Dermis microvascular lymphatic vessel endothelial cell (primary cell): ENCODE results near the gene SLC7A6OS. TPM values are rescaled to one million over a fixed set of nuclear protein-coding genes. Genes with fewer than 3 reads are reported as not detected.
A peak's percentile ranks its signal among the peaks of the same experiment; 100 is the strongest.

ENCODE experiments used
- DNase-seq, 2 donors: peaks; one replicate each; pipeline versions ENCODE4 v3.0.0 to v3.0.0-alpha.2; 2010; ENCODE audit warnings: low read depth in 2 of 2
- total RNA-seq: library from RNA; depleted of rRNA; stranded (reverse); fragments of >200 nt; gene quantifications from 2 replicates; pipeline ENCODE4 v1.2.1, GENCODE V29; 2014

Gene SLC7A6OS
- total RNA-seq, 1 donor from 2014 or later = 8.1 TPM

- no peak for DNase-seq
These were observed 29.2 kb downstream of the SLC7A6OS start for GRCh38 chr16:68281368-68282063.

DNA sequence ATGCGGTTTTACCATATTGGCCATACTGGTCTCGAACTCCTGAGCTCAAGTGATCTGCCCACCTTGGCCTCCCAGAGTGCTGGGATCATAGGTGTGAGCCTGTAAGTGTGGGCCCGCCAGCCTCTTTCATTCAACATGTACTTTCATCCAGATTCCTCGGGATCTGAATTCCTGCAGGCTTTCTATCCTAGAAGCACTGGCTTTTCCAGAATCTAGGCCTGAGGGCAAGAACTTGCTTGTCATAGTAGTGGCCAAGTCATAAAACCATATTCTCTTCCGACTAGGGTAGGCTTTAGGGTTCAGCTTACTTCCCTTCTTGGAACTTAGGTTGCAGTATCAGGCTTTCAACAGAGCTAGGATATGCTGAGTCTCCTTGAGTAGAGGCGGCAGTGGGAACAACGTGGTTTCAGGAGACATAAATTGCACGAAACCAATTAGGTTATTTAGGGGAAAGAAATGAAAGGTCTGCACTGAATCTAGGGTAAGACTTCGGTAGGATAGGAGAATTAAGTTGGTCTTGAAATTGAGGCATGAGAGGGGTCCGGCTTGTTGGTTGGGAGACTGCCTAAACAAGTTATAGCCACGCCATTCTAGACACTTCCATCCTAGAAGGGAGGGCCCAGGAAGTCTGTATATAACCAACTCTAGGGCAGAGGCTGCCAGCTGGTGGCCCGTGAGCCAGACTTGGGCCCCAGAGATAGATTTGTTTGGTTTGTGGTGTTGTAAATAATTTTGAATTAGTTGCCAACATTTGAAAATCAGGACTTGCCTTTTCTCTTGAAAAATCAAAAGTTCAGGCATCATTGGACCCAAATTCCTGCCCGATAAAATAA, 30.8 kb downstream of the SLC7A6OS start:
- DNase-seq = no peak

DNA sequence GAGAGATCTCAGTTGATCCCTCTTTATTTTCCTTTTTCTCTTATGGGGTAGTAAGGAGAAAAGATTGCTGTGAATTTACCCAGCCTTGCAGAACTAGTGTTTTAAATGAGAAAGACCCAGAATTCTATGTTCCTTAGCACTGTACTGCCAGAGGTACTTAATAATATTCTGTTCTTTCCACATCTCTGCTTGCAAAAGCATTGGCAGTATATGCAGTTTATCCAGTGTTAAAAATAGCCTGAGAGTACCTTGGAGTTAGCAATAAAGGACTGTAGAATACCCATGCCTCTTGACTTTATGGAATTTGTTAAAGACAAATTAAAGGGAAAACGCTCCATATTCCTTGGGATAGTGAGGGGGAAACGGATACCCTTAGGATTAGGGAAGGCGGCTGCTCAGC, 34.5 kb downstream of the SLC7A6OS start:
- no peak for DNase-seq

- no peak for DNase-seq
These were observed 35.0 kb downstream of the SLC7A6OS start for GRCh38 chr16:68275611-68276191.

DNA sequence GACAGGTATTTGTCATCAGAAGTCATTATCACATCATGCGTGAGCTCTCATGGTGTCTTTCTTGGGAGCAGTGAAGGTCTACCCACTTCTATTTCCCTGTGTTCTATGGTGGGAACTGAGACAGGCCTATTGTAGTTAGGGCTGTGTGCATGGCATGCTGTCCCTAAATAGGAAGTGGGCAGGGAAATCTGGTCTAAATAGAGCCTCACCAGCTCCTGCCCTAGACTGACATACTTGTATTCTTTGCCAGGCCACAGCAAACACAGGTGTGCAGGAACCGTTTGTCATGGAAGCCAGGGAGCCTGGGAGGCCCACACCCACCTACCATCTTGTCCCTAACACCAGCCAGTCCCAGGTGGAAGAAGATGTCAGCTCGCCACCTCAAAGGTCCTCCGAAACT, 36.3 kb downstream of the SLC7A6OS start:
- no peak for DNase-seq

DNA sequence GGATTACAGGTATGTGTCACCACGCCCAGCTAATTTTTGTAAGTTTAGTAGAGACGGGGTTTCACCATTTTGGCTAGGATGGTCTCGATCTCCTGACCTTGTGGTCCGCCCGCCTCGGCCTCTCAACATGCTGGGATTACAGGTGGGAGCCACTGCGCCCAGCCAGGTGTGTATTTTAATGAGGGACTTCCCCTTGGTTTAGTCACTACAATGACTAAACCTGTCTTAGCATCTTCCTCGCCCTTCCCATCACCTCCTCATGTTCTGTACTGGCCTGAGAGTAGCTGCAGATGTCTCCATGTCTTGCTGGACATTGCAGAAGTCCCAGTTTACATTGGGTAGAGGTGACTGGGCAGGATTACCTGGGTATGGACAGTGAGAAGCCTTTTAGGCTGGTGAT, 36.9 kb downstream of the SLC7A6OS start:
- no peak for DNase-seq

- DNase-seq = no peak
These were observed 37.3 kb downstream of the SLC7A6OS start for GRCh38 chr16:68273459-68273858.

DNA sequence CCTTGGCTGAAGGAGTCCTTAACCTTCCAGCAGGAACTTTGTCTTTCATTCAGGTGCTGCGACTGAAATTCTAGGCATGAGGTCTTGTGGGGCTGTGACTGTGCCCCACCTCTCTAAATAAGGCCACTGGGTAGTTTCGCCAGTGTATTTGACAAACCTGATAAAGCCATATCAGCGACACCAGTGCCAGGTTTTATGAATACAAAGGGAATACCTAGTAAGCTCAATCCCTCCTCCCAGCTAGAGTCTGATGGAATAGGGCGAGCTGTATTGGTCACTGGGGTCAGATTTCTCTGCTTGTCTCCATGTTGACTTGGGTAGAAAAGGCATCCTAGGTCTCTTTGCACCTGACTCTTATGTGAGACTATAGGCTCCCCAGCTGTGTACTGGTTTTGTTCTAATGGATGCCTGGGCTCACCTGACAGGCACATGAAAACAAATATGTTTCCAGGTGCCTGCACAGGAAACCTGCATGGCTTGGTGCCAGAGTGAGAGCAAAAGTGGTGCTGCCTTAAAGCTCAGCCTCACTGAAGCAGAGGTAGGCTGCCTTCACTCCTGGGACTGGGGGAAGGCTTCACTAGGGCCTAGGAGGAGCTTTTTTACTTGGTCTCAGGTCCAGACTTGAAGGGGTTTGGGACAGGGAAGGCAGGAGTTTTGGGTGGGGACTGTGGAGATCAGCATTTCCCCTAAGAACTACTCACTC, 38.1 kb downstream of the SLC7A6OS start:
- no peak for DNase-seq

DNA sequence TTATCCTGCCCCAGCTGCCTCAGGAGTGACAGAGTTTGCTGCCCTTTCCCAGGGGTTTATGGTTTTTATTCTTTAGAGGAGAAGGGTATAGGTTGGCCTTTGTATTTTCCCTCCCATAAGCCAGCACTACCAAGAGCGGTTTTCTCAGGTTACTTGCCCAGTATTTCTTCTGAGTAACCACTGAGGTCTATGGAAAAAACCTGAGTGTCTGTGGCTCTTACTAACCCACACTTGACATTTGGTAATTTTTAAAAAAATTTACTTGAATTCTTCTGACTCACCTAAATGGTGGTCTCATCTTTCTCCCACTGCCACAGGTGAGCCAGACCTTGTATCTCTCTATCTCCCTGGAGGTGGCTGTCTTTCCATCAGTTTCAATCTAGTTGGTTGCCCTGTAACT, 40.4 kb downstream of the SLC7A6OS start:
- no peak for DNase-seq

DNA sequence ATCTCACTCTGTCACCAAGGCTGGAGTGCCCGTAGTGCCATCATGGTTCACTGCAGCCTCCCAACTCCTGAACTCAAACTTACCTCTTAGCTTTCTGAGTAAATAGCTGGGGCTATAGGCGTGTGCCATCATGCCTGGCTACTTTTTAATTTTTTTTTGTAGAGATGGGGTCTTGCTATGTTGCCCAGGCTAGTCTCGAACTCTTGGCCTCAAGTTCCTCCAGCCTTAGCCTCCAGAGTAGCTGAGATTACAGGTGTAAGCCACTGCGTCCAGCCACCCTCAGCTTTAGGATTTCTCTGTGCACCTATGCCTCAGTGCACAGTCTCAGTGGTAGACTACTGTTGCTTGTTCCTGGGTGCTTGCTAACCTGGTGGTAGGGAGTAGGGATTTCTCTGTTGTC, 41.0 kb downstream of the SLC7A6OS start:
- DNase-seq = no peak

DNA sequence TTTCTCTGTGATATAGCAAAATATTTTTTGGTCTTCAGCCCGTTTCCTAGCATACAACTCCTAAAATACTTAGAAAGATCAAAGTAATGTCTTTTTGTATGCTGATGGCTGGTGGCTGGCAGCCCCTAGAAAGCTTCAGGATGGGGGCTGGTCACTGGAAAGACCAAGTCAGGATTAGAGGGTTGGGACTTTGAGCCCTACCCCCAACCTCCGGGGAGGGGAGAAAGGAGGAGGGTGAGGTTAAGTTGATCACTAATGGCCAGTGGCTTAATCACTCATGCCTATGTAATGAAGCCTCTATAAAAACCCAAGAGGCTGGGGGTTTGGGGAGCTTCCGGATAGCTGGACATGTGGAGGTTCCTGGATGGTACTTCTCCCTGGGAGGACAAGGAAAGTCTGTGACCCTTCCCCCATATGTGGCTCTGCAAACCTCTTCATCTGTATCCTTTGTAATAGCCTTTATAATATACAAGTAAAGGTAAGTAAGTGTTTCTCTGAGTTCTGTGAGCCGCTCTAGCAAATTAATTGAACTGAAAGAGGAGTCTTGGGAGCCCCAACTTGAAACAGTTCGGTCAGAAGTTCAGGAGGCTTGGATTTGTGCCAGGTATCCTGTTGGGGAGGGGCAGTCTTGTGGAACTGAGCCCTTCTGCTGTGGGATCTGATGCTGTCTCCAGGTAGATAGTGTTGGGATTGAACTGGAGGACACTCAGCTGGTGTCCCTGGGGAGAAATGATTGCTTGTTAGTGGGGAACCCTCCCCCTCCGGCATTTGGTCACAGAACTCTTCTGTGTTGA, 42.9 kb downstream of the SLC7A6OS start:
- no peak for DNase-seq

GRCh38 chr16:68265078-68265920, 45.4 kb downstream of the SLC7A6OS start:
- DNase-seq = peak in 1 of 2 donors; percentile 53

DNA sequence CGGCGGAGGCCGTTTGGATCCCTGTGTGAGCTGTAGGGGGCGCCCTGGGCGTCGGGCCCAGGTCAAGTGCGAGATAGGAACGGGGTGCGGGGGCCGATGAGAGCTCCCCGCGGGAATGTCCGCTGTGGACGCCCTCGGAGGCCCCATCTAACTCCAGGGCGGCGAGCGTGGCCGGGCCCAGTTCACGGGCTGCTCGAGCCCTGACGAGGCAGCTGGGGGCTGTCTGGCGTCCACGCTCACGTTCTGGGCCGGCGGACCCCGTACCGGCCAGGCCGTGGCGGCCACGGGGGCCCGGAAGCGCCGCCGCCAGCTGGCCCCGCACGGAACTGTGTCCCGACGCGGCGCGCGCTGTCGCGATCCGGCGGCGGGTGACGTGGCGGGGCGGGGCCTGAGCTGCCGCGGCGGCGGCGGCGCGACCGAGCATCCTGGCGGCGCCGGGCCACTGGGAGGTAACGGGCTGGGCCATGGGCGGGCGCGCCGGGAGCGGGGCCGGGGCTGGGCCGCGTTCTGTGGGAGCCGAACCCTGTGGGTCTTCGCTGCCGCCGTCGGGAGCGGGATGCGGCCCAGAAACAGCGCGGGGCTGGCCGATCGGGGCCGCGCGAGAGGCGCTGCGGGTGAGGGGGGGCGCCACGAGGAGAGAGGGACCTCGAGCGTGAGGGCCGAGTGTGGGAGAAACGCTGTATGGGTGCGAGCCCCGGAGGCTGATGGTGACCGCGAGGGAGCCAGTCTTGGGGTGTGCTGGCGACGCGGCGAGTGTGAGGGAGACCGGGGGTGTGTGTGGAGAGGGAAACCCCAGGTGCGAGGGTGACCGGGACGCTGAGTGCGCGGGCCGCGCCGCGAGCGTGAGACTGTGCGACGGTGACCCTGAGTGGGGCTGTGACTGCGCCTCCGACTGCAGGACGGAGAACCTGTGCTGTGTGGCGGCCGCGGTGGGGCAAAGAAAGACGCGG, 46.3 kb downstream of the SLC7A6OS start, which contains the start of gene SLC7A6:
TSS of gene SLC7A6 (plus strand) at position 399 of the 950 bp plus-strand sequence. CDS start 10,201 bp downstream, outside the sequence.
- DNase-seq = peak in 1 of 2 donors; percentile 79

DNA sequence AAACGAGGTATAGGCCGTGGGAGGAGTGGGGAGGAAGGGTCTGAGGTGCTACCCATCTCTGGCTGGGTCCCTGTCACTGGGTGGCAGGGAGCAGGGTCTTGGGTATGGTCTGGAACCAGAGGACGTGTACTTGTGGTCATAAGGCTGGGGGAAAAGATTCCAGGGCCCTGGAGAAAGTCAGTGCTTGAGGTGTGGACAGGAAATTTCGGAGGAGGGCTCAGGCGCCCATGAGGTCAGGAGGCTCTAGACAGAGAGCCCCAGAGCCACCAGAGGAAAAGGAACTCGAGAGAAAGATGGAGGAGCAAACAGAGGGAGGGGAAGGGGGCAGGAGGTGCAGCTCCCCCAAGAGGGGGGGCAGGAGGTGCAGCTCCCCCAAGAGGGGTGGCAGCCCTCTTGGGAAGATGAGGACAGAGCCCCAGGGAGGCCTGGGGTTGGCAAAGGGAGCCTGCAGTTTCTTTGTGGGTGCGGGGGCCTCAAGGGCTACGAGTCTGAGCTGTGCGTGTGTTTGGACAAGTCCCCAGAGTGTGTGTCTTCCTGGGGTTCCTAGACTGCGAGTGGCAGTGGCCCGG, 47.1 kb downstream of the SLC7A6OS start:
- no peak for DNase-seq

DNA sequence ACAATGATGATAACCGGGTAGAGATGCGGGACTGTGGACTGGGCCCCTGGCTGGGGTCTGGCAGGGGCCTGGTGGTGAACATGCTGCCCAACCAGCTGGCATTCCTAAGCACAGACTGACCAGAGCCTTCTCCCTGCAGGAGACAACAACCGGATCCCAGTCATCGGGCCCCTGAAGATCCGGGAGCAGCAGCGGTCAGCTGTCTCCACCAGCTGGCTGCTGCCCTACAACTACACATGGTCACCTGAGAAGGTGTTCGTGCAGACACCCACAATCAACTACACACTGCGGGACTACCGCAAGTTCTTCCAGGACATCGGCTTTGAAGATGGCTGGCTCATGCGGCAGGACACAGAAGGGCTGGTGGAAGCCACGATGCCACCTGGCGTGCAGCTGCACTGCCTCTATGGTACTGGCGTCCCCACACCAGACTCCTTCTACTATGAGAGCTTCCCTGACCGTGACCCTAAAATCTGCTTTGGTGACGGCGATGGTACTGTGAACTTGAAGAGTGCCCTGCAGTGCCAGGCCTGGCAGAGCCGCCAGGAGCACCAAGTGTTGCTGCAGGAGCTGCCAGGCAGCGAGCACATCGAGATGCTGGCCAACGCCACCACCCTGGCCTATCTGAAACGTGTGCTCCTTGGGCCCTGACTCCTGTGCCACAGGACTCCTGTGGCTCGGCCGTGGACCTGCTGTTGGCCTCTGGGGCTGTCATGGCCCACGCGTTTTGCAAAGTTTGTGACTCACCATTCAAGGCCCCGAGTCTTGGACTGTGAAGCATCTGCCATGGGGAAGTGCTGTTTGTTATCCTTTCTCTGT, 51.5 kb downstream of the SLC7A6OS start:
- DNase-seq = no peak

DNA sequence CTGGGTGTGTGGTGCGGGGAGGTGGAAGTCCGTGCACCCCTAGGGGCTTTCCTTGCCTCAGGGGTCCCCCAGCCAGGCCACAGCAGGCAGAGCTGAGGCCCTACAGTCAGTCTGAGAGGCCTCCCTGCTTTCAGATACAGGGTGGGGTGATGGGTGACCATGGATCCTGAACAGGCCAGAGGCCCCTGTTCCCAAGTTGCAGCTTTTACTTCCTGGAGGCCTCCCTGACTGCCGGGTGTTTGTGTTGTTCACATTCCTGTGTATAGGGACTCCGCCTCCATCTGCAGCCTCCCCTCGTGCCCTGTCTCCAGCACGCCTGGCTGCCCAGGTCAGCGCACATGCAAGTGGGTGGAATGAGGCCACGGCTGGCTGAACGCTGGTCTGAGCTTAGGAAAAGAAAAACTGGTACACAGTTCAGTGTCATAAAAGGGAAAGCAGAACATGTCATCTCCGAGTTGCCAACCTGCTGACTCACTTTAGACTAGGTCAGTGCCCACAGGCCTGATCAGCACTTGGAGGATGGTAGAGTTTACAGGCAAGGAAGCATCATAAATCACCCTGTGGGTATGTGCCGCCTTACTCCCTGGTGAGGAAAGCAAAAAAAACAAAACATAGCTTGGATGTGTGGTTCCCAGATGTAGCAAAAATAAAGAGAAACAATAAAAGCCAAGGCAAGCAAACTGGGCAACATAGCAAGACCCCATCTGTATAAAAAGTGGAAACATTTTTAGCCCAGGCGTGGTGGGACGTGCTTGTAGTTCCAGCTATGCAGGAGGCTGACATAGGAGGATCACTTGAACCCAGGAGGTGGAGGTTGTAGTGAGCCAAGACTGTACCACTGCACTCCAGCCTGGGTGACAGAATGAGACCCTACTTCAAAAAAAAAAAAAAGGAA, 52.6 kb downstream of the SLC7A6OS start:
- peak in 1 of 2 donors; percentile 68 for DNase-seq
